ENCODE results near the gene FCN2. TPM values are rescaled to one million over a fixed set of nuclear protein-coding genes. Genes with fewer than 3 reads are reported as not detected.

FCN2 gene
- total and polyA plus RNA-seq, 2 experiments from 2014 or later, result not detected

GRCh38 chr9:134833294-134833880 lies 47.2 kb upstream of the FCN2 start:
- Histone ChIP-seq H3K36me3 (replicated peaks; ENCODE audit: insufficient read depth, low read depth) (no peaks in the 10 kb centered on the region), H2AFZ (no peak overlapping the region), H3K4me3 (no peak overlapping the region), H3K4me1 (ENCODE audit: insufficient read depth) (no peaks in the 10 kb centered on the region), H3K9me2 (replicated peaks; ENCODE audit: insufficient read depth) (no peaks in the 10 kb centered on the region), H3K27ac (no peak overlapping the region), H3K4me2 (no peak overlapping the region), H3K79me2 (no peaks in the 10 kb centered on the region), H3K27me3 (no peaks in the 10 kb centered on the region), H4K20me1 (ENCODE audit: insufficient read depth, poor library complexity, severe bottlenecking) (no peaks in the 10 kb centered on the region), H3K9me3 (ENCODE audit: low read depth) (no peaks in the 10 kb centered on the region)
- 89% methylated on average over 11 of the region's 11 CpGs for WGBS (ENCODE audit: low lambda C conversion rate, missing lambda C conversion rate)
- no peak for TF ChIP-seq CTCF (IDR thresholded peaks at IDR 0.05; ENCODE audit: poor library complexity)
- no peak for TF ChIP-seq EZH2 (IDR thresholded peaks at IDR 0.05; ENCODE audit: borderline replicate concordance)
- no peak for TF ChIP-seq EZH2phosphoT487 (IDR thresholded peaks at IDR 0.05; ENCODE audit: low read depth, severe bottlenecking, unreplicated experiment)
- no peak for DNase-seq (ENCODE audit: low spot score)

GRCh38 chr9:134834217-134834956 lies 46.2 kb upstream of the FCN2 start:
- Histone ChIP-seq H3K36me3 (replicated peaks; ENCODE audit: insufficient read depth, low read depth) (no peaks in the 10 kb centered on the region), H4K20me1 (ENCODE audit: insufficient read depth, poor library complexity, severe bottlenecking) (no peaks in the 10 kb centered on the region), H3K4me2 (no peak overlapping the region), H3K9me3 (ENCODE audit: low read depth) (no peaks in the 10 kb centered on the region), H3K27me3 (no peaks in the 10 kb centered on the region), H3K27ac (no peak overlapping the region), H3K4me1 (ENCODE audit: insufficient read depth) (no peaks in the 10 kb centered on the region), H3K9me2 (replicated peaks; ENCODE audit: insufficient read depth) (no peaks in the 10 kb centered on the region), H2AFZ (no peak overlapping the region), H3K4me3 (no peak overlapping the region), H3K79me2 (no peaks in the 10 kb centered on the region)
- no peak for DNase-seq (ENCODE audit: low spot score)
- TF ChIP-seq EZH2phosphoT487 (IDR thresholded peaks at IDR 0.05; ENCODE audit: low read depth, severe bottlenecking, unreplicated experiment) (no peak), EZH2 (IDR thresholded peaks at IDR 0.05; ENCODE audit: borderline replicate concordance) (no peak), CTCF (IDR thresholded peaks at IDR 0.05; ENCODE audit: poor library complexity) (no peak)
- WGBS (ENCODE audit: low lambda C conversion rate, missing lambda C conversion rate), result 95% methylated on average over 20 of the region's 20 CpGs

- Histone ChIP-seq H3K9me3 (ENCODE audit: low read depth) (no peaks in the 10 kb centered on the region), H3K36me3 (replicated peaks; ENCODE audit: insufficient read depth, low read depth) (no peaks in the 10 kb centered on the region), H3K27me3 (no peaks in the 10 kb centered on the region), H4K20me1 (ENCODE audit: insufficient read depth, poor library complexity, severe bottlenecking) (no peaks in the 10 kb centered on the region), H3K27ac (no peak overlapping the region), H3K9me2 (replicated peaks; ENCODE audit: insufficient read depth) (no peaks in the 10 kb centered on the region), H3K4me1 (ENCODE audit: insufficient read depth) (no peaks in the 10 kb centered on the region), H3K4me3 (no peak overlapping the region), H3K79me2 (no peaks in the 10 kb centered on the region), H3K4me2 (no peak overlapping the region), H2AFZ (no peak overlapping the region)
- TF ChIP-seq EZH2phosphoT487 (IDR thresholded peaks at IDR 0.05; ENCODE audit: low read depth, severe bottlenecking, unreplicated experiment) (no peak), CTCF (IDR thresholded peaks at IDR 0.05; ENCODE audit: poor library complexity) (no peak), EZH2 (IDR thresholded peaks at IDR 0.05; ENCODE audit: borderline replicate concordance) (no peak)
- WGBS (ENCODE audit: low lambda C conversion rate, missing lambda C conversion rate), result 96% methylated on average over 25 of the region's 25 CpGs
- no peak for DNase-seq (ENCODE audit: low spot score)
These were observed 45.6 kb upstream of the FCN2 start for GRCh38 chr9:134834957-134835419.

Data from hepatocyte (in vitro differentiated cells).